Type B pancreatic cell (in vitro differentiated cells): Measurements from ENCODE around the gene SLPI. TPM values are rescaled to one million over a fixed set of nuclear protein-coding genes. Genes with fewer than 3 reads are reported as not detected.
A peak's percentile ranks its signal among the peaks of the same experiment; 100 is the strongest.

Experiments used
- DNase-seq: peaks from one replicate; pipeline ENCODE4 v3.0.0; 2021; ENCODE audit warnings: mixed read lengths; ENCODE audit not compliant: unreplicated experiment; ENCODE audit errors: extremely low spot score
- H3K27ac Mint-ChIP-seq: 2 replicates; pipeline ENCODE4 v1.8.0; 2021; ENCODE audit warnings: mild to moderate bottlenecking, mixed read lengths
- H3K27me3 Mint-ChIP-seq: 2 replicates; pipeline ENCODE4 v1.8.0; 2021; ENCODE audit warnings: mixed read lengths
- H3K36me3 Mint-ChIP-seq: 2 replicates; pipeline ENCODE4 v1.8.0; 2021; ENCODE audit warnings: mixed read lengths
- H3K4me1 Mint-ChIP-seq: one replicate; pipeline ENCODE4 v1.8.0; 2021; ENCODE audit warnings: mixed read lengths; ENCODE audit not compliant: unreplicated experiment
- H3K4me3 Mint-ChIP-seq: 2 replicates; pipeline ENCODE4 v1.8.0; 2021; ENCODE audit warnings: mild to moderate bottlenecking, mixed read lengths
- H3K9me3 Mint-ChIP-seq: 2 replicates; pipeline ENCODE4 v1.8.0; 2021; ENCODE audit warnings: mixed read lengths
- CTCF ChIP-seq: fragments of 200-600 bp; sonication (generic); conservative IDR thresholded peaks from 2 replicates; pipeline ENCODE4 v1.5.0; 2021; ENCODE audit warnings: antibody characterized with exemption, mild to moderate bottlenecking
- total RNA-seq: library from RNA; stranded (reverse); gene quantifications from 2 replicates; pipeline ENCODE4 v1.2.1, GENCODE V29; 2021; ENCODE audit warnings: low replicate concordance

The SLPI gene
- total RNA-seq, 1 donor from 2014 or later, result 35.7 TPM

- Mint-ChIP-seq H3K9me3 (no peaks in the 10 kb centered on the region), H3K4me1 (peaks cover 14% of the 10 kb centered on the region), H3K27ac (no peak overlapping the region), H3K4me3 (no peak overlapping the region), H3K36me3 (no peaks in the 10 kb centered on the region), H3K27me3 (peaks cover 12% of the 10 kb centered on the region)
- no peak for DNase-seq
- TF ChIP-seq CTCF, result no peak
Observed at GRCh38 chr20:45248609-45249008, 5.8 kb downstream of the SLPI start.

GRCh38 chr20:45247865-45248264, 6.5 kb downstream of the SLPI start:
- Mint-ChIP-seq H3K4me1 (peaks cover 14% of the 10 kb centered on the region), H3K27me3 (peaks cover 12% of the 10 kb centered on the region), H3K36me3 (no peaks in the 10 kb centered on the region), H3K27ac (no peak overlapping the region), H3K9me3 (no peaks in the 10 kb centered on the region), H3K4me3 (no peak overlapping the region)
- no peak for TF ChIP-seq CTCF
- DNase-seq, result no peak

GRCh38 chr20:45246109-45246508, 8.3 kb downstream of the SLPI start:
- Mint-ChIP-seq H3K9me3 (no peaks in the 10 kb centered on the region), H3K27me3 (peaks cover 10% of the 10 kb centered on the region), H3K4me3 (no peak overlapping the region), H3K4me1 (peaks cover 6% of the 10 kb centered on the region), H3K36me3 (no peaks in the 10 kb centered on the region), H3K27ac (peak overlapping the region; percentile 34)
- no peak for DNase-seq
- TF ChIP-seq CTCF, result no peak

GRCh38 chr20:45238139-45238538, 16.2 kb downstream of the SLPI start:
- H3K4me3 Mint-ChIP-seq, result no peak overlapping the region
- H3K27me3 Mint-ChIP-seq, result peaks cover 13% of the 10 kb centered on the region

GRCh38 chr20:45235995-45236394, 18.4 kb downstream of the SLPI start:
- no peaks in the 10 kb centered on the region for H3K4me1 Mint-ChIP-seq
- DNase-seq, result no peak
- no peaks in the 10 kb centered on the region for H3K36me3 Mint-ChIP-seq
- no peak overlapping the region for H3K27ac Mint-ChIP-seq
- H3K9me3 Mint-ChIP-seq, result no peaks in the 10 kb centered on the region
- no peak overlapping the region for H3K4me3 Mint-ChIP-seq
- peaks cover 28% of the 10 kb centered on the region for H3K27me3 Mint-ChIP-seq
- peak; percentile 60 for TF ChIP-seq CTCF

More at GRCh38 chr20:45238139-45238538, 16.2 kb downstream of the SLPI start:
- H3K4me1 Mint-ChIP-seq, result no peaks in the 10 kb centered on the region
- no peaks in the 10 kb centered on the region for H3K9me3 Mint-ChIP-seq
- H3K36me3 Mint-ChIP-seq, result no peaks in the 10 kb centered on the region
- no peak for DNase-seq
- H3K27ac Mint-ChIP-seq, result no peak overlapping the region
- TF ChIP-seq CTCF, result no peak

GRCh38 chr20:45230631-45231030, 23.7 kb downstream of the SLPI start:
- no peak for TF ChIP-seq CTCF
- H3K27me3 Mint-ChIP-seq, result peaks cover 52% of the 10 kb centered on the region
- H3K9me3 Mint-ChIP-seq, result no peaks in the 10 kb centered on the region
- H3K4me1 Mint-ChIP-seq, result no peaks in the 10 kb centered on the region
- H3K27ac Mint-ChIP-seq, result no peak overlapping the region
- no peaks in the 10 kb centered on the region for H3K36me3 Mint-ChIP-seq
- H3K4me3 Mint-ChIP-seq, result no peak overlapping the region
- DNase-seq, result no peak
